Measurements from ENCODE around the gene BIN1. TPM values are rescaled to one million over a fixed set of nuclear protein-coding genes. Genes with fewer than 3 reads are reported as not detected.
A peak's percentile ranks its signal among the peaks of the same experiment; 100 is the strongest.

BIN1 gene
- total RNA-seq, 1 experiment from 2014 or later, result 68.0 TPM

DNA sequence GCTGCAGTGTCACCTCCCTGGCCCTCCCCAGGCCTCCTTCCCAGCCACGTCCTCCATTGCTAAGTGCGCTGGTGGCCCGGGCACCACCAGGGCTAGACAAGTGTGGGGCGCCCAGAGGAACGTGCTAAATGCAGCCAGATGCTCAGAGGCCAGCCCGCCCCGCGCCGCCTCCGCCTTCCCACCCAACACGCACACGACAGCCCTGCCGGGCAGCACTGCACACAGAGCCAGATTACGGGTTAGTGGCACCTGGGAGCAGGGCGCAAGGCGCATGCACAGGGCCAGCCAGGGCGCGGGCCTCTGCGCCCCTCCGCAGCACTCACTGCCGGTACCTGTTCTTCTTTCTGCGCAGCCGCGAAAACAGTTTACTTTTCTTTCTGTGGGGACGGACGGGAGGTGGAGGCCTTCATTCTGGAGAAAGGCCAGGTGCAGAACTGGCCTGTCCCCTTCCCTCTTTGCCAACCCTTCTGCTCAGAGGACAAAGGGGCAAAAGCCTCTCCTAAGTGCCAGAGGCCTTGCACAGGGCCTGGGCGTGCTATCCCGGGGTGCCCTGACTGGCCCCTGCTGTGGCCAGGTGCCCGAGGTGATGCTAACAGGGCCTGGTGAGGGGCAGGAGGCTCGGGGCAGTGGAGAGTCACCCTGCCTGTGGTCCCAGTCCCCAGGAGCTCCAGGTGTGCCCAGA, 46.5 kb downstream of the BIN1 start:
- DNase-seq (ENCODE audit: low read depth), result no peak

- DNase-seq (ENCODE audit: low read depth), result no peak
Observed at GRCh38 chr2:127059559-127059958, 47.4 kb downstream of the BIN1 start.

DNA sequence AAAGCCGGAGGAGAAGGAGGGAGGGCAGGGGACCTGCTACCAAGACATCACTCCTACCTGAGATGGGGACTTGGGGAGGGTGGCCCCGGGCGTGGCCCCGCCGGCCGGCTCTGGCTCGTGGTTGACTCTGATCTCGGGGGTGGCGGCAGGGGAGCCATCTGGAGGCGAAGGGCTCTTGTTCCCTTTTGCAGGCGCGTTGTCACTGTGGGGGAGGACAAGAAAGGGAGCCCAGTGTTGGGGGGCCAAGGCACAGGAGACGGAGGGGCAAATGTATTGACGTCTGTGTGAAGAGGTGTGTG, 48.1 kb downstream of the BIN1 start:
- no peak for DNase-seq (ENCODE audit: low read depth)

GRCh38 chr2:127058246-127058953, 48.6 kb downstream of the BIN1 start:
- DNase-seq (ENCODE audit: low read depth), result no peak

DNA sequence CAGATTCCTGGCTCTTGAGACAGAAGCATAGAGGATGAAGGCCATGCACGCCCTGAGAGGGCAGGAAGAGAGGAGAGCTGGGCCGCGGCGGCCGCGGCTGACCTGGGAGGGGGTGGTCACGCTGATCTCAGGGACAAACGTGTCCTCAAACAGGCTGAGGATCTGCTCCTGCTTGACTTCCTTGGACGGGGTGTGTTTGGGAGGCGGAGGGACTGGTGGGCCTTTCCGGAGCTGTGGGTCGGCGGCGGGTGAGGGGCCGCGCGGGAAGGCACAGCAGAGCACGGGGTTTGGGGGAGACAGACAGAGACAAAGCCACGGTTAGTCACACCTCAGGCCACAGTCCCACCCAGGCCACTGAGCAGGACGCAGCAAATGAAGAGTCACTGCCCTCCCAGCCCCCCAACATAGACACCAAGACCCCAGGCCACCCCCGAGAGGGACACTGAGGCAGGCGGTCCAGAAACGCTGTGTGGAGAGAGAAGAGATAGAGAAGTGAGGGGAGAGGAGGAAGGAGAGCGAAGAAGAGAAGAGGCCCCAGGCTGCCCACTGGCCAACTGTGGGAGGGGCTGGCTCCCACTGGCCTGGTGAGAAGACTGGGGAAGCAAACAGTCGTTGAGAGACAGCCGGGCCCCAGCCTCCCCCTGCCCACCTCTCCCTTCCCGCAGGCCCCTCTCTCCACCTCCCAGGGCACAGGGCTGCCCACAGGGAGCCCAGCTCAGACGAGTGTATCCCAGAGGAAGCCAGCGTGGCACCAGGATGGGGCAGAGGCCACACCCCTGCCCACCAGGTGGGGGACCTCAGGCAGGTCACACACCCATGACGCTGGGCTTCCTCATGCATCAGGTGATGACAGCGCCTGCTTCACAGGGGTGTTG, 49.3 kb downstream of the BIN1 start:
- no peak for DNase-seq (ENCODE audit: low read depth)

- DNase-seq (ENCODE audit: low read depth), result no peak
Observed at GRCh38 chr2:127056631-127057370, 50.2 kb downstream of the BIN1 start.

DNA sequence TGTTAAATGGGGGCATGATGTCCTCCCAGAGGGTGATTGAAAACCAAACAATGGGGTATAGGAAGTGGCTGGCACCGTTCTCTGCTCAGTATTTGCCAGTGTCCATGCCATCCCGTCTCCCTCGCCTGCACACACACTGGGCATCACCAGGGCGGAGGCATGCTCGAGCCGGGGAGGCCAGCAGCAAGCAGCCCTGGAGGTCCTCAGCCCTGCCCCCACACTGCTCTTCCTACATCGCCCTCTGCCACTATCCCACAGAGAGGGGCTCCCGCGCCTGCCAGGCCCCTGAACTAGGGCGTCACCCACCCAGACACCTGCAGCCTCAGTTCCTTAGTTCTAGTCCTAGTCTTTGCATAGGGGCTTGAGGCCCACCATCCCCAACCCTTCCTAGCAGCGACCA, 50.9 kb downstream of the BIN1 start:
- DNase-seq (ENCODE audit: low read depth), result no peak

GRCh38 chr2:127055786-127056076, 51.2 kb downstream of the BIN1 start:
- no peak for DNase-seq (ENCODE audit: low read depth)

DNA sequence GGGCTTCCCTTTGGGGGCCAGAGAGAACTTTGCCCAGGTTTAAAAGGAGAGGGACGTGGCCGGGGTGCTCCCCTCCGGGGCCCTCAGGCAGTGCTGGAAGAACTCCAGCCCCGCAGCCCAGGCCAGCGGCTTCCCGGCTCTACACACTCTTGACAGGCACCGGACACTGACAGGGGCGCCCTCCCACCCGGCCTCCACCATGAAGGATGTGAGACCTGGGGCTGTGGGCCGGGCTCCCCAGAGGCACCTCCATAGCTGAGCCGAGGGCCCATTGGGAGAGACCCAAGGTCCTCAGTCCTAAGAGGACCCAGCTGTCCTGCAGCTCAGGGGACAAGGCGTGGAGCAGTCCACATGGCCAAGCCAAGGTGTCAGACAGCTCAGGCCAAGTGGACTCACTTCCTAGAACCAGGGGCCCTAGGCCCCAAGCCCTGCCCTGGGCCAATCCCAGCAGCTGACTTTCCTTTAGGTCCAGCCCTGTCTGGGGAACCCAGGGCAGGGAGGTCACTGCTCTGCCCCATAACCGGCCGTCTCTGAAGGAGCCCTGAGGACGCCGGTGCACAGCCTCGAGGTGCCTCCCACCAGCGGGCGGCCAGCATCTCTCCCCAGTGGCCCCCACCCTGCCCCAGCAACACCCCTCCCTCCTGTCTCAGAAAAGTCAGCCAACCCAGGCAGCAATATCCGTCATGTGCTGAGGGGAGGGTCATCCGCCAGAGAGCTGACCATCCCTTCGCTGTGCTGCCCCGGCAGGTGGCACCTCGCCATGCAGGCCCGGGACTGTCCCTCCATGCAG, 51.8 kb downstream of the BIN1 start:
- no peak for DNase-seq (ENCODE audit: low read depth)

GRCh38 chr2:127054604-127054930, 52.4 kb downstream of the BIN1 start:
- DNase-seq (ENCODE audit: low read depth), result no peak

DNA sequence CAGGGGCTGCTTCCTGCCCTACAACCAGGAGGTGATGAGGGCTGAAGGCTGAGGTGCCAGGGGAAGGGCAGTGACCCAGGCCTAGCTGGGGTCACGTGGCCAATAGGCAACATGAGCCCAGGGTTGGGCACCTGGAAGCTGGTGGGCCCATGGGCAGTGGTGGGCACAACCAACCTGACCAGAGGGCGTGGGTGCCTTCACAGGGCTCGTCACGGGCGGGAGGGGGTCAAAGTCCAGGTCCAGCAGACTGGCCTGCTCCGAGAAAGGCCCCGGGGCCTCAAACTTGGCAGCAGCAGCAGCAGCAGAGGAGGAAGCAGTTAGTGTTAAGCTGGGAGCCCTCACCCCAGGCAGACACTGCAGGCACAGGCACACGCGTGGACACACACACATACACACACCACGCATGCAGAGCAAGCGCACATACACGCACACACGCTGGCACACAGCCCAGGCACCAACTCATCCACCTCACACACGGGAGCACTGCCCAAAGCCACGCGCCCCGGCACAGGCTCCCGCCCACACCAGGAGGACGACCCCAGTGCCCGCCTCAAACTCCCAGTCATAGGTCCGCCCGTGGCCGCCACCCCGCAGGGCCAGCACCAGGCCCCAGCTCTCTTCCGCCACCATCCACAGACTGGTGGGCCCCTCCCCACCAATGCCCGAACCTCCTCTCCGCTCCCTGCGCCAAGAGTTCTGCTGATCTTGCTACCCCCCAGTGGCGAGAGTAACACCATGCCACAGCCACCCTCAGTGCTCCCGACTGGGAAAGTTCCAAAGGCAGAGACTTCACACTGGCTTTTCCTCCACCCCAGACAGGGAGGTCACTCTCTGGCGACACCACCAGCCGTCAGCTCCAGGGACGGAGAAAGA, 53.0 kb downstream of the BIN1 start:
- no peak for DNase-seq (ENCODE audit: low read depth)

GRCh38 chr2:127052771-127053691, 53.9 kb downstream of the BIN1 start:
- no peak for DNase-seq (ENCODE audit: low read depth)

GRCh38 chr2:127052057-127052770, 54.7 kb downstream of the BIN1 start:
- no peak for DNase-seq (ENCODE audit: low read depth)

- no peak for DNase-seq (ENCODE audit: low read depth)
Observed at GRCh38 chr2:127051116-127052056, 55.6 kb downstream of the BIN1 start.

- no peak for DNase-seq (ENCODE audit: low read depth)
Observed at GRCh38 chr2:127050803-127051115, 56.2 kb downstream of the BIN1 start.

DNA sequence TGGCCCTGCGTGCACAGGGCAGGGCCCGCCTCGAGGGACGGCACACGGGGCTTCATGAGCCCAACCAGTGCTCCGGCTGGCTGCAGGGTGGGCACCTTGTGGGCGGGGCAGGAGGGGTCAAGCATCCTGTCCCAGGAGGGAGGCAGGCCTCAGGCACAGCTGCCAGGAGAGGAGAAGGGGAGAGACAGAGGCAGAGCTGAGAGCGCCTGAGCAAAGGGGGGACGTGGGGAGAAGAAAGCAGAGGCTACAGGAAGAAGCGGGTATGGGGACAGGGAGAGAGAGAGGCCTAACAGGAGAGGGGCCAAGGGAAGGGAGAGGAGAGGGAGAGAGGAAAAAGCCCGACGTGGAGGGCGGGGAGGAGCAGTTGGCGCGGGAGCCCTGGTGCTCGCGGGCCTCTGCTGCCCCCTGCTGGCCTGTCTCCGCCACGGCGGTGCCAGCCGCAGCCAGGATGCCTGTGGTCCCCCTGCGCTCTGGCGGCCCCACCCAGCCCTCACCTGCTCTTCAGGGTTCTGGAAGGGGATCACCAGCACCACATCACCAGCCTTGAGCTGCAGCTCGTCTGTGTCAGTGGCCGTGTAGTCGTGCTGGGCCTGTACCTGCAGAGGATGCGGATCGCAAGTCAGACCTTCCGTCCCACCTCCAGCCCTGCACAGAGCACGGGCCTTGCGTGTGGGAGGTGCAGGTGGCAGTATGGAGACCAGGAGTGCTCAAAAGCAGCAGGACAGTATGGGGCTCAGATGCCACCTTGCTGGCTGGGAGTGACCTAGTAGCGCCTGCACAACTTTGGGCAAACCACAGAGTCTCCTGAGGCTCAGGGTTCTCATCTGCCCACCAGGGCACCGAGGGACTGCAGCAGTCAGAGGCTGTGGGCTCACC, 56.8 kb downstream of the BIN1 start:
- peak; percentile 53 for DNase-seq (ENCODE audit: low read depth)
